Activated CD4-positive, alpha-beta T cell treated with anti-CD3 and anti-CD28 coated beads, Interleukin-2, amount 50 U/mL, for 16 hours (primary cell): ENCODE measurements around the gene VSIG10.
A peak's percentile ranks its signal among the peaks of the same experiment; 100 is the strongest.

ENCODE experiments used
- DNase-seq: peaks from one replicate; pipeline ENCODE4 v3.0.0-alpha.2; 2020

VSIG10 gene

DNA sequence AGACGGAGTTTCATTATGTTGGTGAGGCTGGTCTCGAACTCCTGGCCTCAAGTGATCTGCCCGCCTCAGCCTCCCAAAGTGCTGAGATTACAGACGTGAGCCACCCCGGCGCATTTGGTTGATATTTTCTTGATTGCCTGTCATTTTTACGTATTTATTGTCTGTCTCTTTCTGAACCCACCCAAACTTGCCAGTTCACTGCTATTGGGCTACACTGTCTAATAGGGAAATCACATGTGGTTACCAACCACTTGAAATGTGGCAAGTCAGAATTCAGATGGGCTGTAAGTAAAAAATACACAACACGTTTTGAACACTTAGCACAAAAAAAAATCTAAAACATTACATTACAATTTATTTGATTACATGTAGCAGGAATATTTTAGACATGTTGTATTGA lies 44.9 kb downstream of the VSIG10 start:
- no peak for DNase-seq

DNA sequence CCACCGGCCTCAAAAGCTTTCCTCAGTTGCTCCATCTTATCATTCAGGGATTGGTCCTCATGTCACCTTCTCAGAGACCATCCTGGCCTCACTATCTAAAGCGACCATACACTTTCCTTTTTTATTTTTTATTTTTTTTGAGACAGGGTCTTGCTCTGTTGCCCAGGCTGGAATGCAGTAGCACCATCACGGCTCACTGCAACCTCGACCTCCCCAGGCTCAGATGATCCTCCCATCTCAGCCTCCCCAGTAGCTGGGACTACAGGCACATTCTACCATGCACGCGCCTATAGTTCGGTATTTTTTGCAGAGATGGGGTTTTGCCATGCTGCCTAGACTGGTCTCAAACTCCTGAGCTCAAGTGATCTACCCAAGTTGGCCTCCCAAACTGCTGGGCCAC lies 45.6 kb downstream of the VSIG10 start:
- no peak for DNase-seq

GRCh38 chr12:118055865-118056773 lies 47.7 kb downstream of the VSIG10 start:
- no peak for DNase-seq

DNA sequence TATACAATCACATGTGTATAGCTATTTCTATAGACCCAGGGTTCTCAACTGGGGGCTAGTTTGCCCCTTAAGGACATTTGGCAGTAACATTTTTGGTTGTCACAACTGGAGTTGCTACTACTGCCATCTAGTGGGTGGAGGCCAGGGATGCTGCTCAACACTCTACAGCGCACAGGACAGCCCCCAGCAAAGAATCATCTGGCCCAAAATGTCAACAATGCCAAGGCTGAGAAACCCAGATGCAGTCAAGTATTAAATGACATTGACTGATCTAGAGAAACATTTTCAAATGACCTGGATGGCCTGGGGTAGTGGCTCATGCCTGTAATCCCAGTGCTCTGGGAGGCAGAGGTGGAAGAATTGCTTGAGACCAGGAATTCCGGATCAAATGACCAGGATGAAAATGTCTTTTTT lies 48.7 kb downstream of the VSIG10 start:
- DNase-seq, result peak; percentile 84

DNA sequence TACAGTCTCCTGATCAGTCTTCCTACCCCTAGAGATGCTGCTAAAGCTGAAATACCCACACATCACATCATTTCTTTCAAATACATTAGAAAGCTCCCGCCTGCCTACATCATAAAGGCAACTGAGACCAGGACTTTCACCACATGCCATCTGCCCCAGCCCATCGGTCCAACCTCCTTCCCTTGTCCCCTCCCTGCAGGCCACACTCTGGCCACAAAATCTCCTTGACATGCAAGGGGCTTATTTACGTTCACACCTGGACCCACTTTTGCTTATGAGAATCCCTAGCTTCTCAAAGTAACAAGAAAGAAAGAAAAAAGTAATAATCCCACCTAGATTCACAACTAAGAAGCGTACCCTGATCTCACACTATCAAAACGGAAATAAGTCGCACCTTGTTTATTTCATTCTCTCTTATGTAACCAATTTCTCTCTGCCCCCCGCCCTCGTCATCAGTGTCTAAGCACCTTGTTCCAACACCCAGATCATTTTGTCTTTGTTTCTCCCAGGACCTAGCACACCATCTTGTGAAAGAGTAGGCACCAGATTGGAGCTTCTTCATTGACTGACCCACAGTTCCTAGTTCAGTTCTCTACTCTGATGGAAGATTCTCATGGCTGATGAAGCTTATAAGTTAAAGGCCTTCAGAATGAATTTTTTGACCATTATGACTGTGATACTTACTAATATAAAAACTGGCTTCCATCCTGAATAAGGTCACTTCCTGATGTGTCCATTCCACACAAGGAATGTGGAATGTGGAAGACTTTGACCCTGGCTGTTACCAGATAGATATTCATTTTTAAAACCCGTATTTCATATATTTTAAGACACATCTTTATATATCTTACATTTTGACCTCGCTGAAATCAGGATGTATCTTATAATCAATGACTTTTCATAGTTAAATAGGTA lies 50.5 kb downstream of the VSIG10 start:
- no peak for DNase-seq

DNA sequence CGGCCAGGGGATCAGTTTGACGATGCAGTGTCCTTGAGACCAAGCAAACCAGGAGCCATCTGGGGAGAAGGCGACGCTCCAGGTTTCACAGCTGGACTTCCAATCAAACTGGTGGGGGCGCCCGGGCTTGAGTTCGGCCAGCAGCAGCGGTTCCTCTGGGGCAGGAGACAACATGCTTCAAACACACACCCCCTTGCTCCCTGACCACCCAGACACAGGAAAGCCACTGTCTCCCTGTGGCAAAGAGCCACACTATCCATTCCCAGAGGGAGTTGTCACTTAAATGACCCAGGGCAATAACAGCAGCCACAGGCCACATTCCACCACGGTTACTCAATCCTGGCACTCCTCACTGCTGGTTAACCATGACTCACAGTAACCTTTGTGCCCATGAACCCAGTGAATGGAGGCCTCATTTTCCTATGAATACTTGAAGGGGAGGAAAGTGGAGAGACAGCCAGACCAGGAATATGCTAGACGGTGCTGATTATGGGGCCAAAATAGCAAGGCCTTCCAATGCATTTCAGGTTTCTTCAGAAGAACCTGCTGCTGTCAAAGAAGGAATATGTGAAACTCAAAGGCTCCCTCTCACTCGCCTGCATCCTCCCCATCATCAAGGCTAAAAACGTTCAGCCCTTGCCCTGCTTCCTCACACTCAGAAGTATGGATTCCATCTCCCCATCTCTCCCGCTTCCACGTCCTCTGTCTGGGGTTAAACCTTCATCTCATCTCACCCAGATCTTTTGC lies 51.3 kb downstream of the VSIG10 start:
- DNase-seq, result no peak

DNA sequence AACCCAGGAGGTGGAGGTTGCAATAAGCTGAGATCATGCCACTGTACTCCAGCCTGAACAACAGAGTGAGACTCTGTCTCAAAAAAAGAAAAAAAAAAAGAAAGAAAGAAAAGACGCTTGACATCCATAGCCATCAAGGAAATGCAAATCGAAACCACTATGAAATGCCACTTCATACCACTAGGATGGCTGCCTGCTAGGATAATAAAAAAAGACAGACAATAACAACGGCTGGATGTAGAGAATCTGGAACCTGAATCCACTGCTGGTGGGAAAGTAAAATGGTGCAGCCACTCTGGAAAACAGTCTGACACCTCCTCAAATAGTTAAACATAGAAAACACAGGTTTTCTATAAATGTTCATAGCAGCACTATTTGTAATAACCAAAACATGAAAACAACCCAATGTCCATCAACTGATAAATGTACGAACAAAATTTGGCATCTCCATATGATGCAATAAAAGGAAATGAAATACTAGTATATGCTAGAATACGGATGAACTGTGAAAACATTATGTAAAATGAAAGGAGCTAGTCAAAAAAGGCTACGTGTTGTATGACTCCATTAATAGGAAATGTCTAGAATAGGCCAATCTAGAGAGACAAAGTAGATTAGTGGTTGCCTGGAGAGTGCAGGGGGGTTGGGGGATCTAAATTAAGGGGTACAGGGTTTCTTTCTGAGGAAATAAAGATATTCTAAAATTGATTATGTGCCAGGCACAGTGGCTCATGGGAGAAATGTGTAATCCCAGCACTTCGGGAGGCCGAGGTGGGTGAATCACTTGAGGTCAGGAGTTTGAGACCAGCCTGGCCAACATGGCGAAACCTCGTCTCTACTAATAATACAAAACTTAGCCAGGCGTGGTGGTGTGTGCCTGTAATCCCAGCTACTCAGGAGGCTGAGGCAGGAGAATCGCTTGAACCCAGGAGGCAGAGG lies 52.6 kb downstream of the VSIG10 start:
- no peak for DNase-seq

- no peak for DNase-seq
Measured at GRCh38 chr12:118046430-118046829, 57.4 kb downstream of the VSIG10 start.

DNA sequence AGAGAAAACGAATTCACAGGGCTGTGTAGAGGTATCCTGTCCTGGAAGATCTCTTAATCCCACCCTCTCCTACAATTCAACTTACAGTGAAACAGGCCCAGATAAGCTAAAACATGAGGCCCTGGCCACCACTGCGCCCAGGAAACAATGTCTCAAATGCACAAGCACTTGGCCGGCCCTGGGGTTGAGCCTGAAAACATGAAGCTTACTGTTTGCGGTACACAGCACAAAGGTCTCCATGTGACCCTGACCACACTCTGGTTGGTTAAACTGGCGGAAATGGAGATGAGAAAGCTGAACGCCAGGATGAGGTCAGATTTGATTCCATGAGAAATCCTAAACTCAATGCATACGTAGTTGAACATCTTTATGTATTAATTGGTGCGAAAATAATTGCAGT lies 59.2 kb downstream of the VSIG10 start:
- DNase-seq, result no peak

DNA sequence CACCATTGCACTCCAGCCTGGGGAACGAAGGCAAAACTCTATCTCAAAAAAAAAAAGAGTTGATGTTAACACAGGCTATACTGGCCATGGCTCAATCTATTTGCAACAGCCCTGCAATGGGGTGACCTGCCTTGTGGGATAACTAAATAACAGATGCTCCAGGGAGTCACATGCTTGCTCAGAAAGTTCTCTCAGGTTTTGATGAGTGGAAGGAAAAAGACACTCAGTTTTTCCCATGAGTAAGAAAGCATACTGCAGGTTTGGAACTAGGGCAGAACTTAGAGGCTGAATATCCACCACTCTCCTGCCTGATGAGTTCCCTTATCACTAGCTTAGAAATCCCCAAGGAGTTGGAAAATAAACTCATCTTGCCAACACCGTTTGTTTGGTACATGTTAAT lies 59.7 kb downstream of the VSIG10 start:
- DNase-seq, result no peak

GRCh38 chr12:118042091-118042490 lies 61.7 kb downstream of the VSIG10 start:
- DNase-seq, result no peak

- no peak for DNase-seq
Measured at GRCh38 chr12:118038137-118038536, 65.7 kb downstream of the VSIG10 start.

- no peak for DNase-seq
Measured at GRCh38 chr12:118036672-118037411, 67.0 kb downstream of the VSIG10 start.

DNA sequence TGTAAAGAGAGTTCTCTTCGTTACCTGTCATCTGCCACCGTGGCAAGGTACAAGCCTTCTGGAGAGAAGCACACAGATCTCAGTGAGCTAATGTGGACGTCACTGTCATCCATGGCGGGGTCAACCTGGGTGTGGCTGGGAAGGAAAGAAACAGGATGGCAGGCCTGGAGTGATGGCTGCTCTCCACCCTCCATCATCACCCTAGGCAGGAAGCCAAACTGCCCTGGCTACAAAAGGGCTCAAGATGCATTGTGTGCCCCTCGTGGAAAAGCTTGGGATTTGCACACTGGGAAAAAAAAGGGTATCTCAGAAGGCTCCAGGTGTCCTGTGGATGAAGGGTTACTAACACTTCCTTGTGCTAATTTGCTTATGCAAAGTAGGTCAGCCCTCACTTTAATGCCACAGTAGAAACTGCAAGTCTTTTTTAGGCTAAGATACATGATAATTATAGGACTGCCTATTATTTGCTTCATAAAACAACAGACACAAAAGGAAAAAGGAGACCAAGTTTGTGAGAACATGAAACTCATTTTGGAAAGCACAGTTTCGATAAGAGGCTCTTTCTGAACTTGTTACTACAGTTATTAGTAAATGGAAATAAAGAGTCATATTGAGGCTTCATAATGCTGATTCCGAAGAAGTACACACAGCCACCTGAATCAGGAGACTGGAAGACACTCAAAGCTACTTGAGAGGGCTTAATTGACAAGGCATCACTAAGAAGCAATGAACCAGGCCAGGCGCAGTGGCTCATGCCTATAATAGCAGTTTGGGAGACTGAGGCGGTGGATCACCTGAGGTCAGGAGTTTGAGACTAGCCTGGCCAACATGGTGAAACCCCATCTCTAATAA lies 68.4 kb downstream of the VSIG10 start:
- peak; percentile 88 for DNase-seq

DNA sequence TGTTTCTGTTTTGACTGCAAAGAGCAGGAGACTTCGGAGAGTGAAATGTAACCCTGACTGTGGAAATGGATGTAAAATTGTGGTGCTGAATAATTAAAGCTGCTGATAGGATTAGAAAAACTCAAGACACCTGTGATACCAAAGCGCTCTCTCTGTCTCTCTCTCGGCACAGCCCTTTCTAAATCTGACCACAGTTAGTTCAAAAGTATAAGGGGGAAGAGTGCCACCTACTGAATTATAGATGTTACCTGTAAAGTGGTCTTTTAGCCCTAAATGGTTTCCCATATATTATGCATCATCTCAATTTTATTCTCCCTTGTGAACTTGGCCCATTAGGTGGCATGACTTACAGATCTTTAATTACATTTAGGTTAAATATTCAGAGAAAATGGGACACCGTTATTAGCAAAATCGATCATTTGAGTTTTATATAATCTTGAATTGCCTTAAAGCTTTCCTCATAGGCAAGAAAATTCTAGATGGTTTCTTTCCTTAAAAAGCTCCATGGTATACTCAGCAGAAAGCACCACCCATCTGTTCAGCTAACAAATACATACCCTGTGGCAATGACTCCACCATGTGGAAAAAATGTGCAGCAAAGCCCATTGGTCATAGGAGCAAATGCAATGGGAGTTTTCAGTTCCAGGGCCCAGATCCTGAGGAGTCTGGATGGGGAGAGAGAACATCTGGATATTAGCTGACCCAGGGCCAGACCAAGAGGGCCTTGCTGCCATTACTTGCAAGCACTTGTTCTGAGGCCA lies 69.2 kb downstream of the VSIG10 start:
- no peak for DNase-seq

DNA sequence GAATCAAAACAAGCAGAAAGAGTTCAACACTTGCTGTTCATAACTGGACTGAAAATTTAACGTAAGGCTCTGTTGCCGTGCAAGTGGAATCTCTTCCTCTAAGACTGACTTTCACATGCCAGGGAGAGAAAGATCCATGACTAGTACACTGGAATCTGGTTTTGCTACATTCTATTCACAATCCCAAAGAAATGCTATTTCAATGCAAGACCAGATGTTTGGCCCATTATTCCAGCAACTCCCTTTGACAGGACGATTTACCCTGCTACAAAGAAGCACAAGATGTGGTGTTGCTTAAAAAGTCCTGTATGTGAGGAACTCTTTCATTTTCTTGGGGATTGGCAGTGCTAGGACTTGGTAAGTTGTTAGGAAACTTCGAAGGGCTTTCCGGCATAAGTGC lies 69.9 kb downstream of the VSIG10 start:
- no peak for DNase-seq

DNA sequence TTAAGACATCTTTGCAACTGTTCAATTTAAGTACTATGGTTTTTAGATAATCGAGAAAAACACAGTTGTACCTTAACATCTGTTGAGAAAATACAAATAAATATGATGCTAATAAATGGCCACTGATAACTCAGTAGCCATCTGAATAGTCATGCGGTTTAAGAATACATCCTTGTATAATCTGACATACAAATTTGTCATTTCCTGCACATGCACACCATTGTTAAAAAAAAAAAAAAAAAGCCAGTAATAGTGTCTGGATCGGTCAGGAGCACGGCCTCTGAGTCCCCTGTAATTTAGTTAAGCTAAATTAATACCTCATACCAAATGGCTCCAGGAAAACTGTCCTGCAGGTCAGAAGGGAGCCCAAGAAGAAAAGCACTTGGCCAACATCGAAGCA lies 70.5 kb downstream of the VSIG10 start:
- no peak for DNase-seq

- DNase-seq, result no peak
Measured at GRCh38 chr12:118032188-118032587, 71.6 kb downstream of the VSIG10 start.

- no peak for DNase-seq
Measured at GRCh38 chr12:118029166-118029565, 74.6 kb downstream of the VSIG10 start.
